ENCODE measurements around the gene DENND10. TPM values are rescaled to one million over a fixed set of nuclear protein-coding genes. Genes with fewer than 3 reads are reported as not detected.
A peak's percentile ranks its signal among the peaks of the same experiment; 100 is the strongest.
"Not testable (repeated sequence)": the region's sequence is repeated elsewhere in the genome, so short reads cannot be mapped to it uniquely, and the experiment has no call there.

DENND10 gene
- total and polyA plus RNA-seq, 11 donors, result 7.9 to 31.0 (median 23.3) TPM

DNA sequence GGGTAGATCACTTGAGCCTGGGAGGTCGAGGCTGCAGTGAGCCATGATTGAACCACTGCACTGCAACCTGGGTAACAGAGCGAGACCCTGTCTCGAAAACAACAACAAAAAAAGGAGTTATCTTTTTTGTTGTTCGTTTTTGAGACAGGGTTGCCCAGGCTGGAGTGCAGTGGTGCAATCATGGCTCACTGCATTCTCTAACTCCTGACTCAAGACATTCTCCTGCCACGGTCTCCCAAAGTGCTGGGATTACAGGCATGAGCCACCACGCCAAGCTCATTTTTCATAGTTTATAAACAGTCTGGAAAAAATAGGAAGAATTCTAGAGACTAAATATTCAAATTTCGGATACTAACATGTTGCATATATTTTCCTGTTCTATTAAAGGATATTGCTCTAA, 32.2 kb downstream of the DENND10 start:
- no peak for DNase-seq
- TF ChIP-seq CTCF (IDR thresholded peaks at IDR 0.05) (no peak), POLR2A (IDR thresholded peaks at IDR 0.05) (no peak)
- 86 to 92% (median 89%) methylated on average over 7 of the region's 7 CpGs for WGBS, 4 donors
- H3K27ac ChIP-seq, result peak overlapping the region in 3 of 12 donors; percentile 6 to 96 (median 34)
- H3K36me3 ChIP-seq, result peaks cover 0 to 54% (median 39%) of the 10 kb centered on the region in 9 donors
- ATAC-seq, result no peak
- H3K4me1 ChIP-seq, result peaks cover 0 to 59% (median 0%) of the 10 kb centered on the region in 12 donors
- H3K9me3 ChIP-seq, result no peaks in the 10 kb centered on the region
- H3K27me3 ChIP-seq, result no peaks in the 10 kb centered on the region
- H3K4me3 ChIP-seq, result no peak overlapping the region
- intact Hi-C loops (cut with DNase I), result no loop called here

- H3K27ac ChIP-seq; H3K9me3 ChIP-seq; H3K27me3 ChIP-seq; intact Hi-C loops (cut with DNase I); H3K4me3 ChIP-seq; ATAC-seq; DNase-seq: not testable (repeated sequence)
- peaks cover 0 to 41% (median 0%) of the 10 kb centered on the region in 12 donors for H3K4me1 ChIP-seq
- peaks cover 0 to 56% (median 37%) of the 10 kb centered on the region in 9 donors for H3K36me3 ChIP-seq
- WGBS, 4 donors, result 75 to 86% (median 82%) methylated on average over 8 of the region's 8 CpGs
These were observed 34.0 kb downstream of the DENND10 start for GRCh38 chr10:119137878-119138277.

- TF ChIP-seq CTCF (IDR thresholded peaks at IDR 0.05), result no peak
- TF ChIP-seq POLR2A (IDR thresholded peaks at IDR 0.05), result no peak
- 89 to 96% (median 91%) methylated on average over 16 of the region's 16 CpGs for WGBS, 4 donors
- DNase-seq (no peak), ATAC-seq (peak in 2 of 4 donors; percentile 9 to 20)
- H3K27ac ChIP-seq, result no peak overlapping the region
- peaks cover 0 to 55% (median 29%) of the 10 kb centered on the region in 9 donors for H3K36me3 ChIP-seq
- H3K9me3 ChIP-seq, result no peaks in the 10 kb centered on the region
- peaks cover 0 to 34% (median 0%) of the 10 kb centered on the region in 12 donors for H3K4me1 ChIP-seq
- intact Hi-C loops (cut with DNase I), result no loop called here
- H3K4me3 ChIP-seq, result no peak overlapping the region
- H3K27me3 ChIP-seq, result no peaks in the 10 kb centered on the region
These were observed 34.7 kb downstream of the DENND10 start for GRCh38 chr10:119138346-119139306.

DNA sequence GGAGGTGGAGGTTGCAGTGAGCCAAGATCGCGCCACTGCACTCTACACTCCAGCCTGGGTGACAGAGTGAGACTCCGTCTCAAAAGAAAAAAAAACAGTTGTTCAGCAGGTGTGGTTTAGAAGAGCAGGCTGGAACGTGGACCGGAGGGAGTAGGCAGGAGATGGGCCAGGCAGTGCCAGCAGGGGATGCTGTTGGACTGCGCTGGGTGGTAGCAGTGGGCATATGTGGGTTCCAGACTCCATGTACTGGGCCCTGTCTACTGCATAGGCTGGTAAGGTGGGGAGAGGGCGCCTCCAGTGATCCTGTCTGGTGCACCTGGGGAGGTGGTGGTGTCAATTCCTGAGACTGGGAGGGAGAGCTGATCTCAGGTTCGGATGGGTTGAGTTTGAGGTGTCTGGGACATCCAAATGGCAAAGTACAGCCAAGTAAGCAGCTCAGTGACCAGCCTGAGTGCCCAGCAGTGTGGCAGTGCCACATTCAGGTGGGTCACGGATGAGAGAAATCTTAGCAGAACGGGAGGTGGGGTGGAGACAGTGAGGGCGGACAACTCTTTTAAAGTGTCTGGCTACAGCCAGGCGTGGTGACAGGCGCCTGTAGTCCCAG, 35.7 kb downstream of the DENND10 start:
- TF ChIP-seq POLR2A (IDR thresholded peaks at IDR 0.05) (no peak), CTCF (IDR thresholded peaks at IDR 0.05) (peak in 10 of 12 donors; percentile 11 to 47 (median 34))
- ATAC-seq (peak; percentile 44 to 69 (median 60)), DNase-seq (peak in 1 of 5 donors; percentile 41)
- 81 to 90% (median 83%) methylated on average over 13 of the region's 13 CpGs for WGBS, 4 donors
- Histone ChIP-seq H3K9me3 (no peaks in the 10 kb centered on the region), H3K36me3 (peaks cover 0 to 52% (median 23%) of the 10 kb centered on the region in 9 donors), H3K4me1 (peaks cover 0 to 25% (median 0%) of the 10 kb centered on the region in 12 donors), H3K27me3 (no peaks in the 10 kb centered on the region), H3K4me3 (no peak overlapping the region), H3K27ac (no peak overlapping the region)
- intact Hi-C loops (cut with DNase I), result no loop called here

Data from heart left ventricle (tissue), 16 donors.